Endometrium (tissue), 2 donors: ENCODE data around the gene ZFP91.
"Not testable (repeated sequence)": the region's sequence is repeated elsewhere in the genome, so short reads cannot be mapped to it uniquely, and the experiment has no call there.

Source experiments
- FAIRE-seq: peaks from 2 replicates; lab custom pipeline; 2012; peaks lifted over from hg19 to GRCh38; lab: Jason Lieb, UNC
- donor health status: control.
- donor health status: control.

Gene ZFP91

GRCh38 chr11:58578635-58579191 is at the start of gene ZFP91:
Gene ZFP91, plus strand, starts transcription at chr11:58579063. Its CDS starts 219 bp downstream, at chr11:58579282.
- no peak for FAIRE-seq

GRCh38 chr11:58530236-58530635 is 48.6 kb upstream of the ZFP91 start:
- FAIRE-seq = no peak

GRCh38 chr11:58531865-58532341 is 47.0 kb upstream of the ZFP91 start:
- no peak for FAIRE-seq

GRCh38 chr11:58546841-58547240 is 32.0 kb upstream of the ZFP91 start:
- no peak for FAIRE-seq

GRCh38 chr11:58549644-58550043 is 29.2 kb upstream of the ZFP91 start:
- no peak for FAIRE-seq

- FAIRE-seq = no peak
Measured at GRCh38 chr11:58560842-58561241, 18.0 kb upstream of the ZFP91 start.

GRCh38 chr11:58561394-58562098 is 17.3 kb upstream of the ZFP91 start:
- no peak for FAIRE-seq

- no peak for FAIRE-seq
Measured at GRCh38 chr11:58562375-58562800, 16.5 kb upstream of the ZFP91 start.

GRCh38 chr11:58564231-58564630 is 14.6 kb upstream of the ZFP91 start:
- FAIRE-seq = no peak

- FAIRE-seq = no peak
Measured at GRCh38 chr11:58567889-58568512, 10.9 kb upstream of the ZFP91 start.

- FAIRE-seq = not testable (repeated sequence)
Measured at GRCh38 chr11:58572906-58573305, 6.0 kb upstream of the ZFP91 start.

GRCh38 chr11:58573451-58574104 is 5.3 kb upstream of the ZFP91 start:
- no peak for FAIRE-seq

GRCh38 chr11:58574881-58575280 is 4.0 kb upstream of the ZFP91 start:
- FAIRE-seq = no peak

- FAIRE-seq = no peak
Measured at GRCh38 chr11:58575377-58576020, 3.4 kb upstream of the ZFP91 start, which contains the start of gene LPXN. Gene LPXN, minus strand, starts transcription at chr11:58575856. Its CDS starts 84 bp downstream, at chr11:58575772.

- peak; percentile 74 for FAIRE-seq
Measured at GRCh38 chr11:58576887-58577471, 1.9 kb upstream of the ZFP91 start.

- FAIRE-seq = no peak
Measured at GRCh38 chr11:58577555-58578135, 1.2 kb upstream of the ZFP91 start.

GRCh38 chr11:58578136-58578634 is 678 bp upstream of the ZFP91 start:
- FAIRE-seq = peak; percentile 99

GRCh38 chr11:58579192-58580129 is 598 bp downstream of the ZFP91 start:
- FAIRE-seq = no peak

GRCh38 chr11:58580311-58580710 is 1.4 kb downstream of the ZFP91 start:
- peak; percentile 39 for FAIRE-seq

GRCh38 chr11:58582437-58582836 is 3.6 kb downstream of the ZFP91 start:
- FAIRE-seq = no peak
